Caco-2 (cell line): ENCODE measurements around the gene ING1. TPM values are rescaled to one million over a fixed set of nuclear protein-coding genes. Genes with fewer than 3 reads are reported as not detected.

Experiments
- BruUV-seq: library from RNA; stranded (reverse); fragments of 400-500 nt; replicated peaks from 2 replicates; lab custom pipeline; 2021; lab: Mats Ljungman, UMichigan
- CTCF ChIA-PET: fragments of 300-600 bp; sonication (Branson Sonifier 250); formaldehyde crosslinking; loops from one replicate; lab custom pipeline; 2022; ENCODE audit warnings: antibody characterized with exemption; lab: Charles Lee
- POLR2A ChIA-PET: fragments of 300-600 bp; sonication (Branson Sonifier 250); formaldehyde crosslinking; loops from one replicate; lab custom pipeline; 2022; ENCODE audit warnings: antibody characterized with exemption; lab: Charles Lee
- DNase-seq, 2 experiments: peaks; one replicate each; pipeline versions ENCODE4 v3.0.0 to v3.0.0-alpha.2; 2020 to 2022
- H3K27me3 ChIP-seq: replicated peaks from 2 replicates; pipeline ENCODE4 v1.6.0; 2011; ENCODE audit warnings: low read length; ENCODE audit not compliant: control insufficient read depth, insufficient read depth
- H3K36me3 ChIP-seq: 2 replicates; pipeline ENCODE4 v1.5.1; 2011; ENCODE audit warnings: low read length; ENCODE audit not compliant: control insufficient read depth, insufficient read depth
- H3K4me1 ChIP-seq: fragments of 250-450 bp; sonication (Bioruptor Pico); 2 replicates; pipeline ENCODE4 v1.5.1; 2020; ENCODE audit warnings: mild to moderate bottlenecking
- H3K4me3 ChIP-seq: 2 replicates; pipeline ENCODE4 v1.5.1; 2011; ENCODE audit warnings: low read depth, mild to moderate bottlenecking, control low read depth, low read length
- H3K9me3 ChIP-seq: fragments of 250-450 bp; sonication (Bioruptor Pico); 2 replicates; pipeline ENCODE4 v1.5.1; 2020; ENCODE audit warnings: mild to moderate bottlenecking, moderate library complexity
- H3K27ac Mint-ChIP-seq: one replicate; pipeline ENCODE4 v1.8.0; 2022; ENCODE audit warnings: mixed read lengths; ENCODE audit not compliant: unreplicated experiment
- H3K27me3 Mint-ChIP-seq: one replicate; pipeline ENCODE4 v1.8.0; 2022; ENCODE audit warnings: mixed read lengths; ENCODE audit not compliant: insufficient read depth, unreplicated experiment
- H3K36me3 Mint-ChIP-seq: one replicate; pipeline ENCODE4 v1.8.0; 2022; ENCODE audit warnings: mild to moderate bottlenecking, mixed read lengths; ENCODE audit not compliant: insufficient read depth, unreplicated experiment
- H3K4me1 Mint-ChIP-seq: one replicate; pipeline ENCODE4 v1.8.0; 2022; ENCODE audit warnings: low read depth, mixed read lengths; ENCODE audit not compliant: unreplicated experiment
- H3K4me3 Mint-ChIP-seq: one replicate; pipeline ENCODE4 v1.8.0; 2022; ENCODE audit warnings: mild to moderate bottlenecking, moderate library complexity, mixed read lengths; ENCODE audit not compliant: unreplicated experiment
- H3K9me3 Mint-ChIP-seq: one replicate; pipeline ENCODE4 v1.8.0; 2022; ENCODE audit warnings: mixed read lengths; ENCODE audit not compliant: unreplicated experiment
- CTCF ChIP-seq, 2 experiments: fragments of 200-600 bp in 1 of 2; IDR thresholded peaks; 1 replicate in 1 of 2; 2 replicates in 1 of 2; pipeline versions ENCODE4 v1.5.1 to v1.8.0; 2011 to 2022; ENCODE audit warnings: antibody characterized with exemption in 1 of 2, control low read depth in 1 of 2, inconsistent platforms in 1 of 2, low read depth in 1 of 2, low read length in 1 of 2, mild to moderate bottlenecking in 1 of 2, moderate library complexity in 1 of 2; ENCODE audit not compliant: insufficient read depth in 1 of 2, severe bottlenecking in 1 of 2, unreplicated experiment in 1 of 2
- intact Hi-C: fragments of 100-400 bp; cut with micrococcal nuclease; formaldehyde crosslinking; loops from one replicate; pipeline ENCODE4 v1.10.0; 2022; ENCODE audit not compliant: unreplicated experiment
- total RNA-seq: library from RNA; stranded (reverse); gene quantifications from 2 replicates; pipeline ENCODE4 v1.2.3, GENCODE V29; 2022

Gene ING1
- total RNA-seq, 1 experiment from 2014 or later = 17.9 TPM

- Mint-ChIP-seq H3K4me1 (no peaks in the 10 kb centered on the region), H3K4me3 (no peak overlapping the region), H3K27ac (no peak overlapping the region), H3K27me3 (peaks cover 2% of the 10 kb centered on the region), H3K9me3 (no peaks in the 10 kb centered on the region), H3K36me3 (no peaks in the 10 kb centered on the region)
- CTCF ChIA-PET = no interaction called here
- no peak for DNase-seq
- intact Hi-C loops = no loop called here
- TF ChIP-seq CTCF (IDR thresholded peaks at IDR 0.05; ENCODE audit: insufficient read depth in 1 of 2, low read depth in 1 of 2, low read length in 1 of 2, severe bottlenecking in 1 of 2, unreplicated experiment in 1 of 2) = no peak
- no TSS peak for BruUV-seq
- Histone ChIP-seq H3K4me3 (no peak overlapping the region), H3K36me3 (no peaks in the 10 kb centered on the region), H3K9me3 (0 out of 2 replicates have a peak, but pooled peaks cover 2% of the 10 kb centered on the region), H3K4me1 (peaks cover 6% of the 10 kb centered on the region; the same call in 1 of the 2 replicates), H3K27me3 (no peaks in the 10 kb centered on the region)
- POLR2A ChIA-PET = no interaction called here
Measured at GRCh38 chr13:110758195-110758805, 44.8 kb downstream of the ING1 start.

DNA sequence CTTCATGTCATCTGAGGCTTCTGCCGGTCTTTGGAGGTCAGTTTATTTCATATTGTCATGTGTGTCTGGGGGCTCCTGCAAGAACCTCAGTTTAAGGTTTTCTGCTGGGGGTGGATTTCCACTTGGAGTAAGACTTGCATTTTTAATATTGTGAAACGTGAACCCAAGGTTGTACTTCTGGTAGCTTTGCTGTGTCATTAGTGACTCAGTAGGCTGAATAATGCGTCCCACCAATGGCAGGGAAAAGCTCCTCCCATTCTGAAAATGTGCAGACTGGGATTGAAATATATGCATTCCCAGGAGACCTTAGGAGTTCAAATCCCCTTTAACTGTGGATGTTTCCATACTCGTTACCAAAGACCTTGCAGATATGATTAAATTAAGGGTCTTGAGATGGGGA lies 46.2 kb downstream of the ING1 start:
- Mint-ChIP-seq H3K4me1 (no peaks in the 10 kb centered on the region), H3K27ac (no peak overlapping the region), H3K9me3 (peaks cover 8% of the 10 kb centered on the region), H3K36me3 (no peaks in the 10 kb centered on the region), H3K27me3 (peaks cover 2% of the 10 kb centered on the region), H3K4me3 (no peak overlapping the region)
- TF ChIP-seq CTCF (IDR thresholded peaks at IDR 0.05; ENCODE audit: insufficient read depth in 1 of 2, low read depth in 1 of 2, low read length in 1 of 2, severe bottlenecking in 1 of 2, unreplicated experiment in 1 of 2) = no peak
- ChIA-PET CTCF (no interaction called here), POLR2A (no interaction called here)
- H3K36me3 ChIP-seq = no peaks in the 10 kb centered on the region
- 0 out of 2 replicates have a peak, but pooled peaks cover 4% of the 10 kb centered on the region for H3K9me3 ChIP-seq
- intact Hi-C loops = no loop called here
- no peak for DNase-seq
- H3K4me1 ChIP-seq = peaks cover 6% of the 10 kb centered on the region; the same call in 1 of the 2 replicates
- BruUV-seq = no TSS peak
- H3K4me3 ChIP-seq = no peak overlapping the region
- no peaks in the 10 kb centered on the region for H3K27me3 ChIP-seq

DNA sequence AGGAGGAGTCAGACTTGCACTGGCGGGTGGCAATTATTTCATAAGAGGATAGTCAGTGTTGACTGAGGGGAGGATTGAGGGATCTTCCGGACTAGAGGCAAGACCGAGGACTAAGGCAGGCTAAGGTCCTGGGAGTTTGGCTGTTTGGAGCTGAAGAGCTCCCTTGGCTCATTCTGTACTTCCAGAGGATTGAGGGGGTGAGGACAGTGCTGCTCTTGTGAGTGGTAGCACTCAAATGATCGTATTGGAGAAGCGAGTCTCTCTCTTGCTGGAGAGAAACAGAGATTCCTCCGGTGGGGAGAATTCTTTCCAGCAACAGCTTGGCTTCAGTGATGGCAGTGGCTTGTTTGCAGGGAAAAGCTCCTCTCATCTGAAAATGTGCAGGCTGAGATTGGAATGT lies 47.1 kb downstream of the ING1 start:
- TF ChIP-seq CTCF (IDR thresholded peaks at IDR 0.05; ENCODE audit: insufficient read depth in 1 of 2, low read depth in 1 of 2, low read length in 1 of 2, severe bottlenecking in 1 of 2, unreplicated experiment in 1 of 2) = no peak
- Mint-ChIP-seq H3K27ac (no peak overlapping the region), H3K9me3 (peaks cover 8% of the 10 kb centered on the region), H3K27me3 (peaks cover 2% of the 10 kb centered on the region), H3K4me1 (no peaks in the 10 kb centered on the region), H3K4me3 (no peak overlapping the region), H3K36me3 (no peaks in the 10 kb centered on the region)
- Histone ChIP-seq H3K27me3 (no peaks in the 10 kb centered on the region), H3K4me1 (peaks cover 6% of the 10 kb centered on the region; the same call in 1 of the 2 replicates), H3K4me3 (no peak overlapping the region), H3K36me3 (no peaks in the 10 kb centered on the region), H3K9me3 (0 out of 2 replicates have a peak, but pooled peaks cover 4% of the 10 kb centered on the region)
- no TSS peak for BruUV-seq
- intact Hi-C loops = no loop called here
- ChIA-PET POLR2A (no interaction called here), CTCF (no interaction called here)
- no peak for DNase-seq
